NOMO-1 treated with dmso at 0.1 percent for 144 hours (cell line): ENCODE results near the gene SOAT2.
"Not testable (repeated sequence)": the region's sequence is repeated elsewhere in the genome, so short reads cannot be mapped to it uniquely, and the experiment has no call there.

ENCODE experiments used
- DNase-seq: peaks from one replicate; lab custom pipeline; 2025; ENCODE audit not compliant: unreplicated experiment; lab: John Stamatoyannopoulos, UW

SOAT2 gene

DNA sequence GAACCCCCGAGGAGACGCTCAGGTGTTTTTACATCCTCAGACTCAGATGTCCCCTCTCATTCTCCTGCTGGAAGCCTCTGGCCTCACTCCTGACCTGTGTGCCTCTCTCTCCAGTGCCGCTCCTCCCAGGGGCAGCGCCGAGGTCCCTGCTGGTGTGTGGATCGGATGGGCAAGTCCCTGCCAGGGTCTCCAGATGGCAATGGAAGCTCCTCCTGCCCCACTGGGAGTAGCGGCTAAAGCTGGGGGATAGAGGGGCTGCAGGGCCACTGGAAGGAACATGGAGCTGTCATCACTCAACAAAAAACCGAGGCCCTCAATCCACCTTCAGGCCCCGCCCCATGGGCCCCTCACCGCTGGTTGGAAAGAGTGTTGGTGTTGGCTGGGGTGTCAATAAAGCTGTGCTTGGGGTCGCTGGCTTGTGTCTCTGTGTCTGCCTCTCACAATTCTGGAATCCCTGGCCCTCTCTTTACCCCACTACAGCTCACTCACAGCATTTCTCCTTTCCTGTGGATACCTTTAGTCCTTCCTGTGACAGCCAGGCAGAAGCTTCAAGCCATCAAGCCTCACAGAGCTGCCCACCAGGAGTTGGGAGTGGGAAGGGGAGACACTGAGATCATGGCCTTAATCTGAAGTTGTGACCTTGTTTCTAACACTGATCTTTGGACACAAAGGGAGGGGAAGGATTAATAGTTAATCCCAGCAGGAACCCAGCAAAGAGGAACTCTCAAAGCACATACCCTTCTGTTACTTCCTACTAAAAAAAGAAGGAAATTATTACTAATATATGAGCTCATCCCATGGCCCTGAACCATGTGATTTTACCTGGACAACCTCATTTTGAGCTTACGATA, 1.1 kb upstream of the SOAT2 start:
- DNase-seq, result no peak

DNA sequence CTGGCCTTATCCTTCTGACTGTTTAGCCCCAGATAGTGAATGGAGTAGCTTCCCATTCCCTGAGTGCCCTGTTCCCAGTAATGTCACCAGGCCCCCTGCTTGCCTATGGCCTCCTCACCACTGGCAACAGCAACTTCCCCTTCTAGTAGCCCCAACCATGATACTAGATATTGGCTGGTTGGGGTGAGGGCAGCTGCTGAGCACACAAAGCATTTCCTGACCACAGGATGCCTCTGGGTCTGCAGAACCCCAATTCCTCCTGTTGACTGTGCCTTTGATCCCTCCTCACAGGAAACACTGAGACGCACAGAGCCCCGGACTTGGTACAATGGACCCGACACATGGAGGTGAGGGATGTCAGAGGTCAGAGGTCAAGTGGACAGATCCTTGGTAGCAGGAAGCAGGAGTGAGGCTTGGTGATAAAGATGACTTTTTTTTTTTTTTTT, 597 bp downstream of the SOAT2 start:
- peak; percentile 54 for DNase-seq

DNA sequence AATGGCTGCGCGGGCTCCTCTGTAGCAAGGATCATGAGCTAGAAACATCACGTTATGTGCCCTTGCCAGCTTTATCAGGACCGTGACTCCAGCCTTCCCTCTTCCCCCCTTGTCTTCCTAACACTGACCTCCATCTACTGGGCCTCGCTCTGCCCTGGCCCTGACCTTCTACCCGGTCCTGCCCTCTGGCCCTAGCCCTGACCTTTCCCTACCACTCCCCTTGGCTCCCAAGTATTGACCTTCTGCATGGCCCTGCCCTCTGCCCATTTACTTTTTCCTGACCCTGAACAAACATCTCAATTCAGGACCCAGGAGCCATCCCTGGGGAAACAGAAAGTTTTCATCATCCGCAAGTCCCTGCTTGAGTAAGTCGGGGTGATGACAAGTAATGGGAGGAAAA, 2.0 kb downstream of the SOAT2 start:
- no peak for DNase-seq

DNA sequence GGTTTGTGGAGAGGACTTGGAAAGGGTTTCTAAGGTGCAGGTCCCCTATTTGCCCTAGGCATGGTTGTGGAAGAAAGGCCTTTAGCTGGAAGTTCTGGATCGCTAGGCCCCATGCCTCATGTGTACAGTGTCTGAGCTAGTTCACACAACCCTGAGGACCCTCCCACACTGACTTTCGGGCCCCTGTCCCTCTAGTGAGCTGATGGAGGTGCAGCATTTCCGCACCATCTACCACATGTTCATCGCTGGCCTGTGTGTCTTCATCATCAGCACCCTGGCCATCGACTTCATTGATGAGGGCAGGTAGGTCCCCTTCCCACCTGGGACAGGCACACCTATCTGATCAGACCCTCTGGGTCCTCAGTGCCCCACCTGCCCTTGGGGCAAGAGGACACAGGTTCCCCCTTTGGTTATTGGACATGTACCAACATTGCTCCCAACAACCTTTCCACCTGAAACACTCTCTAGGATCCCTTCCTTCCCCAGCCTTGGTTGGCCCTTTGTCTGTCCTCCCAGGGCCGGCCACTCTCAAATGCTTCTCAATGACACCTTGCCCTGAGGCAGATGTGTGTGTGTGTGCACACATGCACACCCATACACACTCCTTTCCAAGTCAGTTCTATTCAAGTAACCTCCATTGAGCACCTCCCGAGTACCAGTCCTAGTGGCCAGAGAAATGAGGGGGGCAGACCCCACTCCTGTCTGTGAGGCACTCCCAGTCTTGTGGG, 2.6 kb downstream of the SOAT2 start:
- no peak for DNase-seq

DNA sequence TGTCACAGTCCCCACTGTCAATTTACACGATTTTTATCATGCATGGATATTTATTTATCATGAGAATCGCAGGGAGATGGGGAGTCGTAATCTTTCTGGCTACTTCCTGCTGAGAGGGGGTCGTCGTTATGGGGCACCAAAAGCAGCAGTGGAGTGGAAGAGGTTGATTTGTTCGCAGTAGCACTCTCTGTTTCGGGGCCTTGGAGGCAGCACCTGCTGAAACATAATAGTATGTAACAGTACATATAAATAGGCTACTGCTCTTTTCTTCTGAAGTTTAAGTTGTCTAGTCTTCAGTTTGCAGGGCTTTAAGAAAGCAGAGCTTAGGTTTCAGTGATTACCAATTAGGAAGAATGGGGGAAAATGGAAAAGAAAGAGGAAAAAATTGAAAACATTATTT, 3.8 kb downstream of the SOAT2 start:
- no peak for DNase-seq

DNA sequence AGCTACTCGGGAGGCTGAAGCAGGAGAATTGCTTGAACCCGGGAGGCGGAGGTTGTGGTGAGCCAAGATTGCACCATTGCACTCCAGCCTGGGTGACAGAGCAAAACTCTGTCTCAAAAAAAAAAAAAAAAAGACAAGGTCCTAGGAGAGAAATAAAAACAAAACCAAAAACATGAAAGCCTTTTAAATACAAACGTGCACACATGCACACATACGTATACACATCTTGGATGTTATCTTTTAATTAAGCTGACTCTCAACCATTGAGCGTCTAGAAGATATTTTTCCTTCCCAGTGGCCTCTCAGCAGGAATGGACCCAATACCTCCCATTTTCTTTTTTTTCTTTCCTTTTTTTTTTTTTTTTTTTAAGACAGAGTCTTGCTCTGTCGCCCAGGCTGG, 9.1 kb downstream of the SOAT2 start:
- not testable (repeated sequence) for DNase-seq

DNA sequence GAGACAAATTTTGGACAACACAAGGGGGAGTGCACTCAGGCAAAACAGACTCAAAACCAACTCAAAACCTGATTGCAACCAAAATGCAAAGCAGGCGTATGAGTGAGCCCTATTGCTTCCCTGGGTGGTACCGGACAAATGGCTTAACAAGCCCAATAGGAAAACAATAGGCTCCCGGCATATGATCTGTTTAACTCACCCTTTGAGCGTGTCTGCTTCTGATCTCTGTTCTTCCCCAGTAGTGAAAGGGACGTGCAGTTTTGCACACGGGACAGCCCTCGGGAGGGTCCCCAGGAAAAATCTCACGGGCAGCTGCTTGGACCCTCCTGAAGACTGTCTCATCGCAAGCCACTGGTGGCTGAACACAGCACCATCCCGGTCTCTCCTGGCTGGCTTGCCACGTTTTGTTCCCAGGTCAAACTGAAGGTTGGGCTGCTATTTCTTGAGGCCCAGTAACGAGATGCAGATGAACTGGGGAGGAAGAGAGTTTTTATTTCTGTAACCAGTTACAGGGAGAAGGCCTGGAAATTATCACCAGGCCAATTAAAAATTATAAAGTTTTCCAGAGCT, 9.9 kb downstream of the SOAT2 start:
- no peak for DNase-seq

DNA sequence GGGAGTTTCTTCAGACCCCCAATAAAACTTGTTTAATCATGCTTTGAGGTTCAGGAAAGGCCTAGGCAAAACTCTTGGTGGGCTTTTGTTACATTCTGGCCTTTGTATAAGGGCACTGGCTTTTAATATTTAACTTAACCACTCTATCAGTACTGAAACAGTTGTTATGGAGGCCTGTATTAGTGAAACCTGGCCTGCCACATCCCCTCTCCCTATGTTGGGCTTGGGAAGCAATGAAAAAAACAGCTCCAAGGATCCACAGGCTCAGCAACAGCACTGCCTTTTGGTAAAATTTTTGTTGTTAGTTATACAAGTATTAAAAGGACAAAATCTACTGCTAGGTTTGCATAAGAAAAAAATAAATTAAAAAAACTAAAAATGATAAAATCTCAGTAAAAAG, 10.7 kb downstream of the SOAT2 start:
- no peak for DNase-seq

DNA sequence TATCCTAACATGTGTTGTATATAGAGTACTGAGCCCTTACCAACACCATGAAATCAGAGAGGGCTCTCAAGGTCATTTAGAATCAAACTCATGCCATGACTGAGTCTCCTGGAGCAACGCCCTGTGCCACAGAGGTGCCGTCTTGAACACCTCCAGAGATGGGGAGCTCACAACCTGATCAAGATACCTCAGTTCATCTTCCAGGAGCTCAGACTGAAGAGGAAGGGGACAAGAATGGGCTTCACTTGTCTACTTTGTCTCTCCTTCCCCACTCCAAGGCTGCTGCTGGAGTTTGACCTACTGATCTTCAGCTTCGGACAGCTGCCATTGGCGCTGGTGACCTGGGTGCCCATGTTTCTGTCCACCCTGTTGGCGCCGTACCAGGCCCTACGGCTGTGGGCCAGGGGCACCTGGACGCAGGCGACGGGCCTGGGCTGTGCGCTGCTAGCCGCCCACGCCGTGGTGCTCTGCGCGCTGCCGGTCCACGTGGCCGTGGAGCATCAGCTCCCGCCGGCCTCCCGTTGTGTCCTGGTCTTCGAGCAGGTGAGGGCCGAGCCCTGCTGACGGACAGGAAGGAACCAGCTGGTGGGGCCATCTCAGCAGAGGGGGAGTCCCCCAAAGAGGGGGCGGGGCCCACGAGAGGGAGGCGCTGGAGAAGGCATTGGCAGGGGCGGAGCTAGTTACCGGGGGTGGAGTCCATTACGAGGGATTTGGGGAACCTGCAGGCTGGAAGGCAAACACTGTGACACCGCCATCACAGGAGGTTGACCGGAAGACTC, 12.0 kb downstream of the SOAT2 start:
- DNase-seq, result no peak

DNA sequence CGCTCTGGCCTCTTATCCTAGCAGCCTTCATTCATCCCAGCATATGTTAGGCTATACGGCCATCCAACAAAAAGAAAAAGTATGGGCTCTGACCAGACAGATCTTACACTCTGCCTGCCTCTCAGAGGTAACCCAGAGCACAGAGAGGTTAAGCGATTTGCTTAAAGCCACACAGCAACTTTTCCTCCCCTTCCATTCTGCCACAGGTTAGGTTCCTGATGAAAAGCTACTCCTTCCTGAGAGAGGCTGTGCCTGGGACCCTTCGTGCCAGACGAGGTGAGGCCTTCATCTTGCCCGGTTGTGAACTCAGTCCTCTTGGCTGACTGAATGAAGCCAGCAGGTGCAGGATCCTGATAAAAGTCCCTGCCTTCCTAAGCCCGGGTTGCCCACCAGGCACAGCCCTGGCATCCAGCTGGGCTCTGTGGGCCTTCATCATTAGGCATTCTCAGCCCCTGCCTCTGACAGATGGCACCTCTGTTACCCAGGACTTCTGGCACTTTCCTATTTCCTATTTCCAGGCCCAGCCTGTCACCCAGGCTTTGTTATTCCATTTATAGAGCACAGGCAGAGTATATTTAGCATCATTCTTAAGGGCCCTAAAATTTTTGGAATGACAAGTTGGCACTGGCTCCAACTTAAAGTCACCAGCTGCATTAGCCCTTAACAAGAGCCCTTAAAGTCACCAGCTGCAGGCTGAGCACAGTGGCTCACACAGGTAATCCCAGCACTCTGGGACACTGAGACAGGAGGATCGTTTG, 12.8 kb downstream of the SOAT2 start:
- no peak for DNase-seq

DNA sequence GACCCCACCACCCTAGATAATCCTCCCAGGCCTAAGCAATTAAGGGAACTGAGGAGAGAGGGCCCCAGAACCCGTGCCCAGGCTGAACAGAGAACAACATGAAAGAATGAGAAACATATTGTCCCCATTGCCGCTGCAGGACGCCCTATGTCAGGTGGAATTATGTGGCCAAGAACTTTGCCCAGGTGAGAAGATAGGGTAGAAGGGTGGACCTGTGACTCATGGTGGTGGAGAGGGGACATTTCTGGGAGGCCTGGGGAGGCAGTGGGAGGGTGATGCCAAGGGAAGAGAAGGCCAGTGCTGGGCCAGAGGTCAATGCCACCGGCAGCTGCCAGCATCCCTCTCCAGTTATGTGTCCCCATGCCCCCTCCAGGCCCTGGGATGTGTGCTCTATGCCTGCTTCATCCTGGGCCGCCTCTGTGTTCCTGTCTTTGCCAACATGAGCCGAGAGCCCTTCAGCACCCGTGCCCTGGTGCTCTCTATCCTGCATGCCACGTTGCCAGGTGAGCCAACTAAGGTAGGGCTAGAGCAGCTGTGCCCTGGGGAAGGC, 15.5 kb downstream of the SOAT2 start:
- no peak for DNase-seq

DNA sequence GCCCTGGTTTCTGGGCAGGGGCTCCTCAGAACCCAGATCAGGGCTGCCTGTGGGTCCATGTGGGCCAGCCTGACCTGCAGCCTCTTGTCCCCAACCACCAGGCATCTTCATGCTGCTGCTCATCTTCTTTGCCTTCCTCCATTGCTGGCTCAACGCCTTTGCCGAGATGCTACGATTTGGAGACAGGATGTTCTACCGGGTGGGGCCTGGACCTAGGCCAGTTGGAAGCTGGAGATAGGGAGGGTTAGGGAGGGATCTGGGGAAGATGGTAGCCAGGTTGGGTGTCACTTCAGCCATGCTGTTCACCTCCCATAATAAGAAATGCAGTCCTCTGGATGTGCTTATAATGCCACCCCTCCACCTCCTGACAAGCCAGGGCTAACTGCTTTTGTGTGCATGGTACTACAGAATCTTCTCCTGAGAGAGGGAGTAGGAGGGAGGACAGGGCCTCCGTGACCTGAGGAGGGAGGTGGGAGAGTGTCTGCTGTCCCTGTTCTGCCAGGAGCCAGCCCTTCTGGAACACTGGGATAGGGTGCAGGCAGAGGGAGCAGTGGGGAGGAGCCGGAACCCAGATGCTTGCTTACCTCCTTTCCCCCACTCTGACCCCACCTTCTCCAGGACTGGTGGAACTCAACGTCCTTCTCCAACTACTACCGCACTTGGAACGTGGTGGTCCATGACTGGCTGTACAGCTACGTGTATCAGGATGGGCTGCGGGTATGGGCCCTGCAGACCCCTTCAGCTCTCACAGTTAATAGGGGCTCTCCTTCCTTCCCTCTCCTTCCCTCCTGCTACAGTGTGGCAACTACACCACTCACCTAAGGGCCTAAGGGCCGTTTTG, 17.6 kb downstream of the SOAT2 start:
- DNase-seq, result no peak

DNA sequence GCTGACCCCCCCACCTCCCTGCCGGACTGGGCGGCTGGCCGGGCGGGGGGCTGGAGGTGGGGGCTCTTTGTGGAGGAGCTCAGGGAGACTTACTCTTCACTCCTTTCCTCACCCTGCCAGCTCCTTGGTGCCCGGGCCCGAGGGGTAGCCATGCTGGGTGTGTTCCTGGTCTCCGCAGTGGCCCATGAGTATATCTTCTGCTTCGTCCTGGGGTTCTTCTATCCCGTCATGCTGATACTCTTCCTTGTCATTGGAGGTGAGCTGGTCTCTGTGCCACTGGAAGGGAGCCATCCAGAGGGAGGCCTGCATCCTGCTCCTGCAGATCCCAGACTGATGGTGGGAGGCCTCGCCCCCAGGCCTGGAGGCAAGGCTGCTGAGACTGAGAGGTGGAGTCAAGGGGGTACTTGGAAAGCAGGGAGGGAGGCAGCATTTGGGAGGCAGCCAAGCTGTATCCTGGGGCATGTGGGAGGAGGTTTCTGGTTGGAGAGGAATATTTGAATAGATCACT, 19.7 kb downstream of the SOAT2 start:
- DNase-seq, result no peak

DNA sequence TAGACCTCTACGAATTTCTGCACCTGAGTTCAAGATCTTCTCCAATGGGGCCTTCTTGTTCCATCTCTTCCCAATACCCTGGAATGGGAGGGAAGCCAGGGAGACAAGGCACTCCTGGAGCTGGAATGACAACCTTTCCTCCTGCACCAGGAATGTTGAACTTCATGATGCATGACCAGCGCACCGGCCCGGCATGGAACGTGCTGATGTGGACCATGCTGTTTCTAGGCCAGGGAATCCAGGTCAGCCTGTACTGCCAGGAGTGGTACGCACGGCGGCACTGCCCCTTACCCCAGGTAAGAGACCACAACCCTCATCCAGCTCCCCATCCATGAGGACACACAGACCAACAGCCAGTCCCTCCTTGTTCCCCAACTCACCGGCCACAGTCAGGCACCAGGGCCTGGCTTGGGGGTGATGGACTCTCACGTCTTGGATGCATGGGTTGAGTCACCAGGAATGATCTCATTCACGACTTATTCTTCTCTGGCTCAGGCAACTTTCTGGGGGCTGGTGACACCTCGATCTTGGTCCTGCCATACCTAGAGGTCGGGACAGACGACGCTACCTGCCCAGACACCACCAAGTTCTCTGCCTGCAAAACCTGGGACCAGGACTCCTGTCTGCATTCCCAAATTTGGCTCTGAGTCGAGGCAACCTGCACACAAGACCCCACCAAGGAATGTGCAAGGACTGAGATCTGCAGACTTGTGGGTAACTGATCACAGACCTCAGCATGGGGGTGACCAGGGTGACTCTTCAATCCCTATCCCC, 20.5 kb downstream of the SOAT2 start:
- DNase-seq, result no peak

DNA sequence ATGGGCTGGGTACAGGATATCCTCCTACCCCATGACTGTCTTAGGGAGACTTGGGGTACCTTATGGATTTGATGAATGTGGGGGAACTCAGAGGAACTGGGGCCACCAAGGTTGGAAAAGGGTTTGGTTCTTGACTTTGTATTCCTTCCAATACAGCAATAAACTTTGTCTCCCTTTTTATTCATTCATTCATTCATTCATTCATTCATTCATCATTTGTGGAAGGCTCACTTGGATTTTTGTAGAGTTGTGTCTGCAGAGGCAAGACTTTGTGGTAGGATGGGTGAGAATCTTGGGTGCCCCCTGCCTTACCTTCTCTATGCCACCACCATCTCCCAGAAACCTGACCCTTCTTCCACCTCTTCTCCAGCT, 21.1 kb downstream of the SOAT2 start:
- no peak for DNase-seq

DNA sequence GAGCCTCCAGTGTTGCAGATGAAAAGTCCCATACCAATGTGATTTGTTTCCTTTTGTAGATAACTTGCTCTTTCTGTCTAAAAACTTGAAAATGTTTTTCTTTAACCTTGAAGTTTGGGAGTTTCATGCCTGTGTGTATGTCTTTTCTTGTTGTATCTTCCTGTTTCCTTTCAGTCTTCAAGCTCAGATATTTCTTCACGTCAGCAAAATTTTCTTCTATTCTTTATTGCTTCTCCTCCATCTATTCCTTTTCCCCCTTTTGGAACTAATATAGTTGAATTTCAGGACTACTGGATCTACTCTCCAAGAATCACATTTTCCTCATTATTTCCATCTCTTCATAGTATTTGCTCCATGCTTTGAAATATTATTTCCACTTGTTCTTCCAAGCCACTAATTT, 23.9 kb downstream of the SOAT2 start:
- no peak for DNase-seq

DNA sequence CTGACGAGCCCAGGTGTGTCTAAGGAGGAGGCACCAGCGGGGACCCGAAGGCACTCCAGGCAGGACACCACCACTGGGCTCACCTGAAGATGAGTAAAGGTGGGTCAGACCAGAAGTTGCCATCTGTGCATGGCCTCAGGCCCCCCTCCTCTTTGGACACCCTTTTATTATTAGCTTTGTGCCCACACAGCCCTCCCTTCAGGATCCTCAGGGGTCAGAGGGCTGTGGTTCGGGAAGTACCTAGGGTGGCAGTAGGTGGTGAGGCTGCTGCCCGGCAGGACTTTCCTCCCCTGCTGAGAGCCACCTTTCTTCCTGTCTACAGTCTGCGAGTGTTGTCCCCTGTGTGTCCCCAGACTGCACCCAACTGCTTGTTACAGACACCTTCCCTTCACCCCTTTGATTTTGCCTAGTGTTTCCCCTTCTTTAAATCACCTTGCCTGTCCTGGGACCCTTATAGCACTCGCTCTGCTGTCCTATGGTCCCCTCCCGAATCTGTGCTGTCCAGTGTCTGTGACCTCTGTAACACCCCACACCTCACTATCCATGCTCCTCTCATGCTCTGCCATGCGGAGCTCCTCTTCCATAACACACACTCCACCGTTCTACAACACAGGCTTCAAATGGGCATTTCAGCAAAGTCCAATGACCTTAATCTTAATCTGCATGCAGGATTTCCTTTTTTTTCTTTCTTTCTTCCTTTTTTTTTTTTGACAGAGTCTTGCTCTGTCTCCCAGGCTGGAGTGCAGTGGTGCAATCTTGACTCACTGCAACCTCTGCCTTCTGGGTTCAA, 25.7 kb downstream of the SOAT2 start:
- peak; percentile 15 for DNase-seq

DNA sequence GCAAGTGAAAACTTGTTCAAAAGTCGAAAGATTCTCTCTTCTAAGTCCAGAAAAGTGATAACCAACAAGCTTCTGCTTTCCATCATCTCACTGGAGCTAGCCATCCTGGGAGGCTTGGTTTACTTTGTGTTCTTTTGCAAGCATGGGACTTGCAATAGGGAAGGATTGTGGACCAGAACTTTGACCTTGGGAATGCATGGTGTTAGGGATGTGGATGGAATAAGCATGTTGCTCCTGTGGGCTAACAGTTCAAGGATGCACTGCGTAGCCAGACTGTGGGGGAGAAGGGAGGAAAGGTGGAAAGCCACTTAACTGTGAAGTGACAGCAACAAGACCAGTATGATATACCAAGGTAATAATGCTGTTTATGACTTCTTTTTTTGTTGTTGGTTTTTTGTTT, 28.6 kb downstream of the SOAT2 start:
- DNase-seq, result no peak
